ENCODE results near the gene TRAF3IP1. TPM values are rescaled to one million over a fixed set of nuclear protein-coding genes. Genes with fewer than 3 reads are reported as not detected.

The TRAF3IP1 gene
- total RNA-seq, 4 donors from 2014 or later = 19.6 to 28.4 (median 21.7) TPM

DNA sequence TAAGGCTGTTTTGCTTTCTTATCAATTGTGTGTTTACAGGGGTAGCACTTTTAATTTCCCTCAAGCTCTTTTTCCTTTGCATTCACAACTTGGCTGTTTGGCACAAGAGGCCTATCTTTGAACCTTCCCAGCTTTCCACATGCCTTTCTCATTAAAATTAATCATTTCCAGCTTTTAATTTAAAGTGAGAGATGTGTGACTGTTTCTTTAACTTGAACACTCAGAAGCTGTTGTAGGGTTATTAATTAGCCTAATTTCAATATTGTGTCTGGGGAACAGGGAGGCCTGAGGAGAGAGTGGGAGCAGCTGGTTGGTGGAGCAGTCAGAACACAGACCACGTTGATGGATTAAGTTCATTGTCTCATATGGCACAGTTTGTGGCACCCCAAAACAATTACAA lies 111.1 kb downstream of the TRAF3IP1 start:
- ATAC-seq = no peak
- Histone ChIP-seq H3K27ac (no peak overlapping the region), H3K4me1 (peaks cover 0 to 28% (median 9%) of the 10 kb centered on the region in 3 donors), H3K36me3 (peaks cover 0 to 42% of the 10 kb centered on the region in 2 donors), H3K9me3 (peaks cover 0 to 11% (median 0%) of the 10 kb centered on the region in 3 donors), H3K27me3 (no peaks in the 10 kb centered on the region), H3K4me3 (no peak overlapping the region)
- TF ChIP-seq EP300 (IDR thresholded peaks at IDR 0.05) (no peak), POLR2A (IDR thresholded peaks at IDR 0.05) (no peak), POLR2AphosphoS5 (IDR thresholded peaks at IDR 0.05) (no peak)
- TF ChIP-seq, protein P1, sequence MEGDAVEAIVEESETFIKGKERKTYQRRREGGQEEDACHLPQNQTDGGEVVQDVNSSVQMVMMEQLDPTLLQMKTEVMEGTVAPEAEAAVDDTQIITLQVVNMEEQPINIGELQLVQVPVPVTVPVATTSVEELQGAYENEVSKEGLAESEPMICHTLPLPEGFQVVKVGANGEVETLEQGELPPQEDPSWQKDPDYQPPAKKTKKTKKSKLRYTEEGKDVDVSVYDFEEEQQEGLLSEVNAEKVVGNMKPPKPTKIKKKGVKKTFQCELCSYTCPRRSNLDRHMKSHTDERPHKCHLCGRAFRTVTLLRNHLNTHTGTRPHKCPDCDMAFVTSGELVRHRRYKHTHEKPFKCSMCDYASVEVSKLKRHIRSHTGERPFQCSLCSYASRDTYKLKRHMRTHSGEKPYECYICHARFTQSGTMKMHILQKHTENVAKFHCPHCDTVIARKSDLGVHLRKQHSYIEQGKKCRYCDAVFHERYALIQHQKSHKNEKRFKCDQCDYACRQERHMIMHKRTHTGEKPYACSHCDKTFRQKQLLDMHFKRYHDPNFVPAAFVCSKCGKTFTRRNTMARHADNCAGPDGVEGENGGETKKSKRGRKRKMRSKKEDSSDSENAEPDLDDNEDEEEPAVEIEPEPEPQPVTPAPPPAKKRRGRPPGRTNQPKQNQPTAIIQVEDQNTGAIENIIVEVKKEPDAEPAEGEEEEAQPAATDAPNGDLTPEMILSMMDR (IDR thresholded peaks at IDR 0.05) = no peak
- WGBS, 2 donors (ENCODE audit: low coverage in 1 of 2) = 58 to 67% methylated on average over 1 of the region's 1 CpG

DNA sequence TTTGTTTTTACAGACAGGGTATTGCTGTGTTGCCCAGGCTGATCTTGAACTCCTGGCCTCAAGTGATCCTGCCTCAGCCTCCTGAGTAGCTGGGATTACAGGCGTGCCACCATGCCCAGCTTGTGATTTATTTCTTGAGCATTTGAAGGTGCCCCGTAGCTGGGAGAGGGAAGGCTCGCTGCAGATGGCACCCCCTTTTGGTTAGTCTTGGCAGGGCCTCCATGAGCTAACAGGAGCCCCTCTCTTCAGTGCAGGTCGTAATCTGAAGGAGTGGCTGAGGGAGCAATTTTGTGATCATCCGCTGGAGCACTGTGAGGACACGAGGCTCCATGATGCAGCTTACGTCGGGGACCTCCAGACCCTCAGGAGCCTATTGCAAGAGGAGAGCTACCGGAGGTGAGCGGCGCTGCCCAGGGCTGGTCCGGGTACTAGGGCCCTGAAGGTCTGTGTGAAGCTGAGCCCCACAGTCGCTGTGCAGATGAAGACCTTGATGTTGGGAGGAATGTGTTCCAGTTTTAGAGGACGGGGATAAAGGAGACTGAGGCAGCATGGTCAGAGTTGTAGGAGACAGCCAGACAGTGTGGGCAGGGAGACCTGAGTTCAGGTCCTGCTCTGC lies 113.1 kb downstream of the TRAF3IP1 start:
- Histone ChIP-seq H3K9me3 (peaks cover 0 to 11% (median 0%) of the 10 kb centered on the region in 3 donors), H3K4me3 (no peak overlapping the region), H3K27me3 (no peaks in the 10 kb centered on the region), H3K36me3 (peaks cover 0 to 56% of the 10 kb centered on the region in 2 donors), H3K4me1 (peaks cover 0 to 16% (median 3%) of the 10 kb centered on the region in 3 donors), H3K27ac (no peak overlapping the region)
- no peak for TF ChIP-seq POLR2AphosphoS5 (IDR thresholded peaks at IDR 0.05)
- WGBS, 2 donors (ENCODE audit: low coverage in 1 of 2) = 95 to 100% methylated on average over 2 to 6 of the region's 14 CpGs
- ATAC-seq = no peak

DNA sequence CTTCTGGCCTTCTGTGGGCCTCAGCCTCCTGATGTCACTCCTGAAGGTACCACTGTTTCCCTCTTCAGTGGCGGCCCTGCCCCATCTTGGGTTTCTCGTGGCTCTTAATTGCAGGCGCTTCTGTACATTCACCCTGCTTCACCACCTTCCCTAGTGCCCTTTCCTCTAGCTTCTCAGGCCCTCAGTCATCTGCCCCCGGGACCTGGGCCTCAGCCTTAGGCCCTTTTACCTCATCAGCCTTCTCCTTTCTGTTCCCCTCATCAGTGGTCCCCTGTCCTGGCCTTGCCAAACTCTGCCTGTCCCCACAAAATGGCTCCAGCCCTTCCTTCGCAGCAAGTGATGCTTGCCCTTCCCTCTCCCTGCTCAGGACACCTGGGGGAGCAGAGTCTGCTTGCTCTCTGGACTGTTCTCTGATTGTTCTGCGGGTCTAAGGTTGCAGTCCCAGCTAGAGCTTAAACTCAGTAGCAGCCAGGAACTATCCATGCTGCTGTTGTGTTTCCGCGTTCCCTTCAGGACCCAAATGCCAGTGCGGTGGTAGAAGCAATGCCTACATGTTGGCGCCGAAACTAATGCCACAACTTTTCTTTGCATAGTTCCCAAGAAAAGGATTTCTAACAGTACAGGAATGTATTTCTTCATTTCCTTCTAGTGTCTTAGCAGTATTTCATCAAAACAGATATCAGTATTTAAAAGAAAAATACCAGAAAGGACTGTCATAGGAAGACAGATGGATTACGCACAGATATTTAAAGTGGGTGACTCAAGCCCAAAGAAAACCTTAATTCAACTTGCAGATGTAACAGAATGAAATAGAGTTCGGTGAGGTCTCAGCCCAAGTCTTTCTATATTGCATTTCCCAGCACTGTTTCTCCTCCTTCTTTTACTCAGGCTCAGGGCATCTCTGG lies 113.9 kb downstream of the TRAF3IP1 start:
- peaks cover 0 to 58% of the 10 kb centered on the region in 2 donors for H3K36me3 ChIP-seq
- H3K27ac ChIP-seq = no peak overlapping the region
- H3K4me1 ChIP-seq = peaks cover 0 to 16% (median 4%) of the 10 kb centered on the region in 3 donors
- TF ChIP-seq EP300 (IDR thresholded peaks at IDR 0.05) (no peak), POLR2A (IDR thresholded peaks at IDR 0.05) (no peak), POLR2AphosphoS5 (IDR thresholded peaks at IDR 0.05) (no peak)
- TF ChIP-seq, protein P1 (IDR thresholded peaks at IDR 0.05) = no peak
- WGBS, 2 donors (ENCODE audit: low coverage in 1 of 2) = 78 to 83% methylated on average over 6 to 11 of the region's 13 CpGs
- peaks cover 0 to 11% (median 0%) of the 10 kb centered on the region in 3 donors for H3K9me3 ChIP-seq
- H3K27me3 ChIP-seq = no peaks in the 10 kb centered on the region
- H3K4me3 ChIP-seq = no peak overlapping the region
- no peak for ATAC-seq

DNA sequence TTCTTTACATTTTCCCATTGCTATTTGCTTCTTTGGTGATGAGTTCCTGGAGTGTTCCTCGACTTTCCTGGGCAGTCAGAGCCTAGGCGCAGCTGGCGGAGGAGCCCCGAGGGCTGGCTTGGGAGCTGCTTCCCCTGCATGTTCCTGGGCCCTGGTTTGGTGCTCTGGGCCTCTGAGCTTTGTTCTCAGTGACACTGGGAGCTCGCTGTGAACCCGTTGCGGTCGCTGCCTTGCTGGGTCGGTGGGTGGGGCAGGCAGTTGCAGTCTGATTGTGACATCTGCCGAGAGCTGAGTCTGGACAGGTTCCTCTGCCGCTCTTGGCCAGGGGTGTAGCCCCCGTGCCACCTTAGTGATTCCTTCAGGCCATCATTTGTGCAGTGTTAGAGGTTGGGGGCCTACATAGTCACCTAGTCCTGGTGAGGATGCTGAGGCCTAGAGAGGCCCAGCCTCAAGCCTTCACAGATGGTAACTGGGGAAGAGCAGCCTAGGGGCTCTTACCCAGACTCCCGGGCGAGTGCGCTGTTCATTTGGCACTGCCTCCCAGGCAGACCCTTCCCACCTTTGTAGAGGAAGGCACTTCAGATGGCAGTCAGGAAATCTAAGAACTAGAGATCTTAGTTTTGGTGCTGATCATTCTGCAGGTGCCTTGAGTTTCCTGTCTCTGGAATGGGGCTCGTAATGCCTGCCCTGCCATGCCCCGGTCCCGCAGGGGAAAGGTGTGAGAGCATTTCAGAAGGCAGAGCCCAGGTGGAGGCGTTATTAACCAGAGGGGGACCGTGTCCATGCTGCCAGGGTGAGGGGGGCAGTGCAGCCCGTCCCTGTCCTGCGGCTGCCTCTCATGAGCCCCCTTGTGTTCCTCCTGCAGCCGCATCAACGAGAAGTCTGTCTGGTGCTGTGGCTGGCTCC lies 114.8 kb downstream of the TRAF3IP1 start:
- no peak overlapping the region for H3K4me3 ChIP-seq
- H3K27ac ChIP-seq = no peak overlapping the region
- peaks cover 0 to 18% (median 4%) of the 10 kb centered on the region in 3 donors for H3K4me1 ChIP-seq
- peaks cover 0 to 64% of the 10 kb centered on the region in 2 donors for H3K36me3 ChIP-seq
- no peaks in the 10 kb centered on the region for H3K27me3 ChIP-seq
- WGBS, 2 donors (ENCODE audit: low coverage in 1 of 2) = 96 to 100% methylated on average over 1 to 9 of the region's 24 CpGs
- ATAC-seq = no peak
- H3K9me3 ChIP-seq = peaks cover 0 to 11% (median 0%) of the 10 kb centered on the region in 3 donors
- no peak for TF ChIP-seq EP300 (IDR thresholded peaks at IDR 0.05)
- no peak for TF ChIP-seq POLR2A (IDR thresholded peaks at IDR 0.05)
- no peak for TF ChIP-seq POLR2AphosphoS5 (IDR thresholded peaks at IDR 0.05)
- TF ChIP-seq, protein P1 (IDR thresholded peaks at IDR 0.05) = no peak

DNA sequence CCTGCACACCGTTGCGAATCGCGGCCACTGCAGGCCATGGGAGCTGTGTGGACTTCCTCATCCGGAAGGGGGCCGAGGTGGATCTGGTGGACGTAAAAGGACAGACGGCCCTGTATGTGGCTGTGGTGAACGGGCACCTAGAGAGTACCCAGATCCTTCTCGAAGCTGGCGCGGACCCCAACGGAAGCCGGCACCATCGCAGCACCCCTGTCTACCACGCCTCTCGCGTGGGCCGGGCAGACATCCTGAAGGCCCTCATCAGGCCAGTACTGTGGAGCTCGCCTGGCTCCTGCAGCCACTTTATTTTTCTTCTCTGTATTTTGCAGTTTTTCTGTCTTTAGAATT lies 115.4 kb downstream of the TRAF3IP1 start:
- H3K9me3 ChIP-seq = peaks cover 0 to 5% (median 0%) of the 10 kb centered on the region in 3 donors
- H3K27ac ChIP-seq = no peak overlapping the region
- no peak overlapping the region for H3K4me3 ChIP-seq
- peaks cover 0 to 22% (median 4%) of the 10 kb centered on the region in 3 donors for H3K4me1 ChIP-seq
- TF ChIP-seq POLR2AphosphoS5 (IDR thresholded peaks at IDR 0.05) (no peak), POLR2A (IDR thresholded peaks at IDR 0.05) (no peak), EP300 (IDR thresholded peaks at IDR 0.05) (no peak)
- TF ChIP-seq, protein P1 (IDR thresholded peaks at IDR 0.05) = no peak
- 89% methylated on average over 12 of the region's 20 CpGs; no CpG with 5 or more reads in 1 of the 2 donors for WGBS, 2 donors (ENCODE audit: low coverage in 1 of 2)
- H3K36me3 ChIP-seq = peaks cover 0 to 63% of the 10 kb centered on the region in 2 donors
- ATAC-seq = no peak
- no peaks in the 10 kb centered on the region for H3K27me3 ChIP-seq
